ENCODE measurements around the gene CEP83.
A peak's percentile ranks its signal among the peaks of the same experiment; 100 is the strongest.

The CEP83 gene

GRCh38 chr12:94353130-94353529 is 106.5 kb downstream of the CEP83 start:
- TF ChIP-seq CTCF (IDR thresholded peaks at IDR 0.05): no peak

- no peak for TF ChIP-seq CTCF (IDR thresholded peaks at IDR 0.05)
These were observed 119.1 kb downstream of the CEP83 start for GRCh38 chr12:94340573-94340972.

- TF ChIP-seq CTCF (IDR thresholded peaks at IDR 0.05): no peak
These were observed 121.5 kb downstream of the CEP83 start for GRCh38 chr12:94338006-94338794.

GRCh38 chr12:94336211-94336925 is 123.3 kb downstream of the CEP83 start:
- TF ChIP-seq CTCF (IDR thresholded peaks at IDR 0.05): no peak

GRCh38 chr12:94333396-94333795 is 126.3 kb downstream of the CEP83 start:
- no peak for TF ChIP-seq CTCF (IDR thresholded peaks at IDR 0.05)

- TF ChIP-seq CTCF (IDR thresholded peaks at IDR 0.05): peak; percentile 31; the same call in 1 of the 2 replicates
These were observed 130.3 kb downstream of the CEP83 start for GRCh38 chr12:94329366-94329765.

- TF ChIP-seq CTCF (IDR thresholded peaks at IDR 0.05): no peak
These were observed 131.9 kb downstream of the CEP83 start for GRCh38 chr12:94327809-94328208.

Measured in LNCAP (cell line).